HCT116 (cell line): Measurements from ENCODE around the gene IMMP2L. TPM values are rescaled to one million over a fixed set of nuclear protein-coding genes. Genes with fewer than 3 reads are reported as not detected.

Source experiments
- ATAC-seq: fragments of 200-7000 bp; cut with Tn5 transposase; 2 replicates; pipeline ENCODE4 v1.9.1; 2020; ENCODE audit warnings: mild to moderate bottlenecking, moderate library complexity
- BruUV-seq: library from RNA; stranded (reverse); fragments of 400-500 nt; replicated peaks from 2 replicates; lab custom pipeline; 2021; lab: Mats Ljungman, UMichigan
- CTCF ChIA-PET: fragments of 300-600 bp; sonication (Branson Sonifier 250); formaldehyde crosslinking; loops from one replicate; lab custom pipeline; 2021; ENCODE audit warnings: antibody characterized with exemption; lab: Charles Lee
- POLR2A ChIA-PET: fragments of 300-600, 350-600 bp; sonication (Branson Sonifier 250); formaldehyde crosslinking; loops from one replicate; lab custom pipeline; 2021; ENCODE audit warnings: antibody characterized with exemption; lab: Charles Lee
- RAD21 ChIA-PET, 2 experiments: fragments of 300-600 bp; sonication (Branson Sonifier 250); formaldehyde crosslinking; loops; one replicate each; lab custom pipeline; 2023; ENCODE audit warnings: low total read pairs in 2 of 2; ENCODE audit not compliant: uncharacterized antibody in 2 of 2, unreplicated experiment in 2 of 2, low non-redundant PET in 1 of 2; lab: Charles Lee
- DNase-seq: peaks from one replicate; pipeline ENCODE4 v3.0.0-alpha.2; 2010; ENCODE audit warnings: low read depth, low spot score
- H2AFZ ChIP-seq: fragments of 200-600 bp; shearing (Covaris generic), sonication (generic); 2 replicates; pipeline ENCODE4 v1.6.1; 2017; ENCODE audit warnings: low read depth, mixed run types, mixed read lengths, antibody characterized with exemption, low read length; ENCODE audit not compliant: poor library complexity, severe bottlenecking
- H3K27ac ChIP-seq: 2 replicates; pipeline ENCODE4 v1.5.1; 2012; ENCODE audit warnings: low read depth, low read length
- H3K27me3 ChIP-seq: fragments of 200-600 bp; sonication (generic); 2 replicates; pipeline ENCODE4 v1.6.1; 2016; ENCODE audit warnings: mixed run types, low read length, mixed read lengths; ENCODE audit not compliant: insufficient read depth
- H3K36me3 ChIP-seq, 2 experiments: fragments of 200-500 bp in 1 of 2; fragments of 200-600 bp in 1 of 2; sonication (Bioruptor generic) in 1 of 2; sonication (generic) in 1 of 2; 2 replicates each; pipeline versions ENCODE4 v1.5.1 to v1.6.1; 2014 to 2016; ENCODE audit warnings: low read length in 2 of 2, inconsistent platforms in 1 of 2, mixed read lengths in 1 of 2, mixed run types in 1 of 2; ENCODE audit not compliant: insufficient read depth in 2 of 2, control insufficient read depth in 1 of 2
- H3K4me1 ChIP-seq, 2 experiments: fragments of 200-600 bp in 1 of 2; sonication (generic) in 1 of 2; 2 replicates each; pipeline versions ENCODE4 v1.5.1 to v1.6.1; 2012 to 2017; ENCODE audit warnings: low read length in 2 of 2, inconsistent platforms in 1 of 2, mild to moderate bottlenecking in 1 of 2, mixed read lengths in 1 of 2, mixed run types in 1 of 2, moderate library complexity in 1 of 2; ENCODE audit not compliant: insufficient read depth in 2 of 2, control insufficient read depth in 1 of 2
- H3K4me2 ChIP-seq: fragments of 200-600 bp; sonication (generic); 2 replicates; pipeline ENCODE4 v1.6.1; 2017; ENCODE audit warnings: mixed run types, low read length, mixed read lengths
- H3K4me3 ChIP-seq, 2 experiments: fragments of 200-600 bp in 1 of 2; sonication (generic) in 1 of 2; replicated peaks in 1 of 2; 2 replicates each; pipeline ENCODE4 v1.5.1; 2011 to 2016; ENCODE audit warnings: low read length in 2 of 2, control low read depth in 1 of 2, low read depth in 1 of 2, mild to moderate bottlenecking in 1 of 2, mixed read lengths in 1 of 2, mixed run types in 1 of 2
- H3K79me2 ChIP-seq: fragments of 200-600 bp; sonication (generic); 2 replicates; pipeline ENCODE4 v1.6.1; 2017; ENCODE audit warnings: mild to moderate bottlenecking, mixed run types, low read length, moderate library complexity, mixed read lengths; ENCODE audit not compliant: insufficient read depth
- H3K9ac ChIP-seq: fragments of 200-600 bp; sonication (generic); 2 replicates; pipeline ENCODE4 v1.6.1; 2016; ENCODE audit warnings: low read length, mixed read lengths
- H3K9me2 ChIP-seq: fragments of 200-600 bp; sonication (generic), shearing (Covaris generic); 2 replicates; pipeline ENCODE4 v1.6.1; 2017; ENCODE audit warnings: mixed run types, mild to moderate bottlenecking, moderate library complexity; ENCODE audit not compliant: insufficient read depth
- H3K9me3 ChIP-seq, 2 experiments: fragments of 200-500 bp in 1 of 2; fragments of 200-600 bp in 1 of 2; sonication (Bioruptor generic) in 1 of 2; sonication (generic) in 1 of 2; 2 replicates each; pipeline ENCODE4 v1.6.1; 2014 to 2017; ENCODE audit warnings: low read length in 2 of 2, mixed read lengths in 2 of 2, inconsistent platforms in 1 of 2, low read depth in 1 of 2, mild to moderate bottlenecking in 1 of 2, mixed run types in 1 of 2, moderate library complexity in 1 of 2; ENCODE audit not compliant: control insufficient read depth in 1 of 2, insufficient read depth in 1 of 2
- H4K20me1 ChIP-seq: fragments of 200-600 bp; sonication (generic), shearing (Covaris generic); 2 replicates; pipeline ENCODE4 v1.6.1; 2017; ENCODE audit warnings: mixed run types, mild to moderate bottlenecking, moderate library complexity; ENCODE audit not compliant: insufficient read depth
- CEBPB ChIP-seq: IDR thresholded peaks from 2 replicates; pipeline ENCODE4 v1.6.1; 2012; ENCODE audit warnings: low read depth
- EGR1 ChIP-seq: IDR thresholded peaks from 2 replicates; pipeline ENCODE4 v1.6.1; 2012; ENCODE audit warnings: low read depth
- EZH2 ChIP-seq: fragments of 200-600 bp; sonication (generic); IDR thresholded peaks from 2 replicates; pipeline ENCODE4 v1.6.1; 2017; ENCODE audit warnings: antibody characterized with exemption, mixed run types
- EZH2phosphoT487 ChIP-seq: fragments of 200-600 bp; IDR thresholded peaks from 2 replicates; pipeline ENCODE4 v1.6.1; 2018; ENCODE audit warnings: antibody characterized with exemption, borderline replicate concordance
- FOSL1 ChIP-seq: IDR thresholded peaks from 2 replicates; pipeline ENCODE4 v1.6.1; 2012; ENCODE audit warnings: low read depth
- JUND ChIP-seq: IDR thresholded peaks from 2 replicates; pipeline ENCODE4 v1.6.1; 2012
- POLR2A ChIP-seq: IDR thresholded peaks from 2 replicates; pipeline ENCODE4 v1.7.0; 2011; ENCODE audit warnings: borderline replicate concordance; ENCODE audit not compliant: insufficient read depth, insufficient read length; ENCODE audit errors: extremely low read depth
- POLR2AphosphoS5 ChIP-seq: IDR thresholded peaks from 2 replicates; pipeline ENCODE4 v1.6.1; 2011; ENCODE audit warnings: mild to moderate bottlenecking, low read depth, low read length, moderate library complexity
- RAD21 ChIP-seq: IDR thresholded peaks from 2 replicates; pipeline ENCODE4 v1.6.1; 2012; ENCODE audit warnings: low read depth, mild to moderate bottlenecking
- SIN3A ChIP-seq: IDR thresholded peaks from 2 replicates; pipeline ENCODE4 v1.6.1; 2012; ENCODE audit warnings: low read depth
- SP1 ChIP-seq: IDR thresholded peaks from 2 replicates; pipeline ENCODE4 v1.6.1; 2012; ENCODE audit warnings: low read depth
- TCF7L2 ChIP-seq: IDR thresholded peaks from 2 replicates; pipeline ENCODE4 v1.7.0; 2011; ENCODE audit warnings: borderline replicate concordance, inconsistent platforms; ENCODE audit not compliant: insufficient read depth, insufficient read length; ENCODE audit errors: extremely low read depth
- YY1 ChIP-seq: IDR thresholded peaks from 2 replicates; pipeline ENCODE4 v1.6.1; 2011; ENCODE audit warnings: low read length, low read depth, moderate library complexity, mild to moderate bottlenecking; ENCODE audit not compliant: insufficient replicate concordance; ENCODE audit errors: extremely low read depth
- ZNF274 ChIP-seq: fragments of 200-500 bp; sonication (Bioruptor generic); IDR thresholded peaks from 2 replicates; pipeline ENCODE4 v1.6.1; 2014; ENCODE audit warnings: mild to moderate bottlenecking, low read depth, low read length, inconsistent platforms
- intact Hi-C: fragments of 100-400 bp; cut with micrococcal nuclease; formaldehyde crosslinking; loops from 2 replicates; pipeline ENCODE4 v1.10.0; 2022
- total RNA-seq: library from RNA; stranded (reverse); gene quantifications from one replicate; pipeline ENCODE4 v1.2.1, GENCODE V29; 2021; ENCODE audit not compliant: unreplicated experiment
- TF ChIP-seq, protein P1 (sequence below): IDR thresholded peaks from 2 replicates; pipeline ENCODE4 v1.6.1; 2012; ENCODE audit warnings: low read depth
- TF ChIP-seq, protein P2 (sequence below): IDR thresholded peaks from 2 replicates; pipeline ENCODE4 v1.6.1; 2012

IMMP2L gene
- total RNA-seq, 1 experiment from 2014 or later: 21.1 TPM

DNA sequence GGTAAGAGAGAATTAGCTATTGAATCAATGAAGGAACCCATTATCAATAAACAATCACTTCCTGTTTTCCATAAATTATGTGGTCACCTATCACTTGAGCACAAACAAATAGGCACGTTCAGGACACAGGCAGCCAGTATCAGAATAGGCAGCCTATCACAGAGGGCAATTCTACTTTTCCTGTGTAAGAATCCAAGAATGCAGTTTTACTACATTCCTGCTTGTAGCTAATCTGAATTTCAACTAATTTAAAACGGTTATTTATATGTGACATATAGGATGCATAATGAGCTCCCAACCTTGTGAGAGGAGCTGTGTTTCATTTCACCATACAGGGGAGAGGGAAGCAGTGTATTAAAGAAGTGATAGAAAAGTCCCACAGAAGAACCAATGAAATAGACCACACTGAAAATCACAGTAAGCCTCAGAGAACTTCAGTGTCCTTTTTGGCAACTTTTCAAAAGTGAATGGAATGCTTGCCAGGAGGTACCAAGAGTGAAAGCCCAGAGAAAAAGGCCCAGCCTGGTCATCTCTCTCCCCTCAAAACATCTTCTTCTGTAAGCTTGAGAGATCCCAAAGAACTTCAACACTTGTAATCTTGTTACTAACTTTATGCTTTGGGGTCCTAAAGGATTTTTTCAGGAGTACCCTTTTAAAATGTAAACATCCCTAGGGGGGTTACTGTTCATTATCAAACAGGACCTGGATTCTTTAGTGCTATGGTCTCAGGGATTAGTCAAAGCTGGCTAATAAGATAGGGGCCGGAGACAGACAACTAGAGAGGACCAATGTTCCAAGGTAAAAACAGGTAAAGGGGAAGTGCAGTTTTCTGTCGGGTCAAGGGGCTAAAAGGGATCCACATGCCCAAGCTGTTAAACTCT, 1.3 kb downstream of the IMMP2L start:
- ChIA-PET CTCF (no interaction called here), POLR2A (no interaction called here), RAD21 (no interaction called here)
- DNase-seq (no peak), ATAC-seq (peak; percentile 3)
- peak overlapping the region; percentile 81 for H3K9ac ChIP-seq
- intact Hi-C loops: no loop called here
- no peaks in the 10 kb centered on the region for H4K20me1 ChIP-seq
- BruUV-seq: no TSS peak
- H3K36me3 ChIP-seq: peaks cover 2 to 8% of the 10 kb centered on the region in 2 experiments; a peak in 2 of 4 replicates
- TF ChIP-seq EZH2 (no peak), TCF7L2 (no peak), POLR2AphosphoS5 (no peak), POLR2A (no peak), EZH2phosphoT487 (no peak), ZNF274 (no peak), EGR1 (0 out of 2 replicates have a peak, but pooled peaks have one; percentile 10), SIN3A (0 out of 2 replicates have a peak, but pooled peaks have one; percentile 19), SP1 (peak; percentile 8; the same call in 1 of the 2 replicates), RAD21 (no peak), YY1 (no peak), CEBPB (no peak), JUND (no peak), FOSL1 (no peak)
- TF ChIP-seq, protein P1, sequence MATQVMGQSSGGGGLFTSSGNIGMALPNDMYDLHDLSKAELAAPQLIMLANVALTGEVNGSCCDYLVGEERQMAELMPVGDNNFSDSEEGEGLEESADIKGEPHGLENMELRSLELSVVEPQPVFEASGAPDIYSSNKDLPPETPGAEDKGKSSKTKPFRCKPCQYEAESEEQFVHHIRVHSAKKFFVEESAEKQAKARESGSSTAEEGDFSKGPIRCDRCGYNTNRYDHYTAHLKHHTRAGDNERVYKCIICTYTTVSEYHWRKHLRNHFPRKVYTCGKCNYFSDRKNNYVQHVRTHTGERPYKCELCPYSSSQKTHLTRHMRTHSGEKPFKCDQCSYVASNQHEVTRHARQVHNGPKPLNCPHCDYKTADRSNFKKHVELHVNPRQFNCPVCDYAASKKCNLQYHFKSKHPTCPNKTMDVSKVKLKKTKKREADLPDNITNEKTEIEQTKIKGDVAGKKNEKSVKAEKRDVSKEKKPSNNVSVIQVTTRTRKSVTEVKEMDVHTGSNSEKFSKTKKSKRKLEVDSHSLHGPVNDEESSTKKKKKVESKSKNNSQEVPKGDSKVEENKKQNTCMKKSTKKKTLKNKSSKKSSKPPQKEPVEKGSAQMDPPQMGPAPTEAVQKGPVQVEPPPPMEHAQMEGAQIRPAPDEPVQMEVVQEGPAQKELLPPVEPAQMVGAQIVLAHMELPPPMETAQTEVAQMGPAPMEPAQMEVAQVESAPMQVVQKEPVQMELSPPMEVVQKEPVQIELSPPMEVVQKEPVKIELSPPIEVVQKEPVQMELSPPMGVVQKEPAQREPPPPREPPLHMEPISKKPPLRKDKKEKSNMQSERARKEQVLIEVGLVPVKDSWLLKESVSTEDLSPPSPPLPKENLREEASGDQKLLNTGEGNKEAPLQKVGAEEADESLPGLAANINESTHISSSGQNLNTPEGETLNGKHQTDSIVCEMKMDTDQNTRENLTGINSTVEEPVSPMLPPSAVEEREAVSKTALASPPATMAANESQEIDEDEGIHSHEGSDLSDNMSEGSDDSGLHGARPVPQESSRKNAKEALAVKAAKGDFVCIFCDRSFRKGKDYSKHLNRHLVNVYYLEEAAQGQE: no peak
- TF ChIP-seq, protein P2, sequence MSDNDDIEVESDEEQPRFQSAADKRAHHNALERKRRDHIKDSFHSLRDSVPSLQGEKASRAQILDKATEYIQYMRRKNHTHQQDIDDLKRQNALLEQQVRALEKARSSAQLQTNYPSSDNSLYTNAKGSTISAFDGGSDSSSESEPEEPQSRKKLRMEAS: no peak
- H2AFZ ChIP-seq: no peak overlapping the region
- peak overlapping the region; percentile 77 for H3K4me2 ChIP-seq
- H3K4me1 ChIP-seq: peaks cover 10 to 20% of the 10 kb centered on the region in 2 experiments
- H3K9me3 ChIP-seq: no peaks in the 10 kb centered on the region
- no peaks in the 10 kb centered on the region for H3K9me2 ChIP-seq
- peaks cover 25% of the 10 kb centered on the region for H3K79me2 ChIP-seq
- H3K4me3 ChIP-seq: peak overlapping the region; percentile 58 to 74
- peak overlapping the region; percentile 73 for H3K27ac ChIP-seq
- no peaks in the 10 kb centered on the region for H3K27me3 ChIP-seq
